ENCODE results near the gene LARGE1.

DNA sequence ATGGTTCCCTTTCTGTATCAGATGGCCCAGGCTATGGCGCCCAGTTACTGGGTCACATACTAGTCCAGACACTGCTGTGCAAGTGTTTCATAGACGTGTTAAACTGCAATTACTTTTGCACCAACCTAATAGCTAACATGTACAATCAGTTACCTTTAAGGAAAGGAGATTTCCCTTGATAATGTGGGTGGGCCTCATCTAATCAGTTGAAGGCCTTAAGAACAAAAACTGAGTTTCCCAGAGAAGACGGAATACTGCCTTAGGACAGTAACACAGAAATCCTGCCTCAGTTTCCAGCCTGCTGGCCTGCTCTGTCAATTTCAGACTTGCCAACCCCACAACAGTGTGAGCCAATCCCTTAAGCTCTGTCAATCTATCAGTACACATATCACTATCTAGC, 632.2 kb downstream of the LARGE1 start:
- TF ChIP-seq, protein P1, sequence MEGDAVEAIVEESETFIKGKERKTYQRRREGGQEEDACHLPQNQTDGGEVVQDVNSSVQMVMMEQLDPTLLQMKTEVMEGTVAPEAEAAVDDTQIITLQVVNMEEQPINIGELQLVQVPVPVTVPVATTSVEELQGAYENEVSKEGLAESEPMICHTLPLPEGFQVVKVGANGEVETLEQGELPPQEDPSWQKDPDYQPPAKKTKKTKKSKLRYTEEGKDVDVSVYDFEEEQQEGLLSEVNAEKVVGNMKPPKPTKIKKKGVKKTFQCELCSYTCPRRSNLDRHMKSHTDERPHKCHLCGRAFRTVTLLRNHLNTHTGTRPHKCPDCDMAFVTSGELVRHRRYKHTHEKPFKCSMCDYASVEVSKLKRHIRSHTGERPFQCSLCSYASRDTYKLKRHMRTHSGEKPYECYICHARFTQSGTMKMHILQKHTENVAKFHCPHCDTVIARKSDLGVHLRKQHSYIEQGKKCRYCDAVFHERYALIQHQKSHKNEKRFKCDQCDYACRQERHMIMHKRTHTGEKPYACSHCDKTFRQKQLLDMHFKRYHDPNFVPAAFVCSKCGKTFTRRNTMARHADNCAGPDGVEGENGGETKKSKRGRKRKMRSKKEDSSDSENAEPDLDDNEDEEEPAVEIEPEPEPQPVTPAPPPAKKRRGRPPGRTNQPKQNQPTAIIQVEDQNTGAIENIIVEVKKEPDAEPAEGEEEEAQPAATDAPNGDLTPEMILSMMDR (IDR thresholded peaks at IDR 0.05): no peak
- no peak for TF ChIP-seq POLR2A (IDR thresholded peaks at IDR 0.05)

All from body of pancreas (tissue), 4 donors.